ENCODE results near the gene CD36.

DNA sequence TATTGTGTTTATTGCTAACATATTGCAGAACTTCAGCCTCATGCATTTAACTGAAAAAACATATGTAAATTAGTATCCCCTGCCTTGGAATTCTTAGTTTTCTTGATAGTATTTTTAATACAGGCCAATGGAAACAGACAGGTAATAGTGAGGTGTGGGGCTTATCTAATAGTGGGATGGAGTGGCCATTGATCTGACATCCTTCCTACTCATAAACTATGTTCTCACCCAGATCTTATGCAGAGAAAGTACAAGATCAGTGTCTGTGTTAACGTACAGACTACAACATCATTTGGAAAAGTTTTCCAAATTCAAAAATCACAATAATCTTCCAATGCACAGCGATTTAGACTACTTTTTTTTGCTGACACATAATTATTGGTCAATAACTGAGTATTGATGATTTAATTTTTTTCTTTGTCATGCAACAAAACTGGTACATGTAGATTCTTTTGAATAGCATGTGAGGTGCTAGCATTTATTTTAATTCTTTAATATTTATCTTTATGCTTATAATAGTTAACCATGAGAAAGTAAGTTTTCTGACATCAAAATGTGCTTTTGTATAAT is 9.7 kb downstream of the CD36 start:
- TF ChIP-seq, protein P1, sequence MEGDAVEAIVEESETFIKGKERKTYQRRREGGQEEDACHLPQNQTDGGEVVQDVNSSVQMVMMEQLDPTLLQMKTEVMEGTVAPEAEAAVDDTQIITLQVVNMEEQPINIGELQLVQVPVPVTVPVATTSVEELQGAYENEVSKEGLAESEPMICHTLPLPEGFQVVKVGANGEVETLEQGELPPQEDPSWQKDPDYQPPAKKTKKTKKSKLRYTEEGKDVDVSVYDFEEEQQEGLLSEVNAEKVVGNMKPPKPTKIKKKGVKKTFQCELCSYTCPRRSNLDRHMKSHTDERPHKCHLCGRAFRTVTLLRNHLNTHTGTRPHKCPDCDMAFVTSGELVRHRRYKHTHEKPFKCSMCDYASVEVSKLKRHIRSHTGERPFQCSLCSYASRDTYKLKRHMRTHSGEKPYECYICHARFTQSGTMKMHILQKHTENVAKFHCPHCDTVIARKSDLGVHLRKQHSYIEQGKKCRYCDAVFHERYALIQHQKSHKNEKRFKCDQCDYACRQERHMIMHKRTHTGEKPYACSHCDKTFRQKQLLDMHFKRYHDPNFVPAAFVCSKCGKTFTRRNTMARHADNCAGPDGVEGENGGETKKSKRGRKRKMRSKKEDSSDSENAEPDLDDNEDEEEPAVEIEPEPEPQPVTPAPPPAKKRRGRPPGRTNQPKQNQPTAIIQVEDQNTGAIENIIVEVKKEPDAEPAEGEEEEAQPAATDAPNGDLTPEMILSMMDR (IDR thresholded peaks at IDR 0.05) = no peak
- TF ChIP-seq POLR2A (IDR thresholded peaks at IDR 0.05) = no peak

All from testis (tissue), 2 donors.